Measurements from ENCODE around the gene ARGLU1. TPM values are rescaled to one million over a fixed set of nuclear protein-coding genes. Genes with fewer than 3 reads are reported as not detected.

Gene ARGLU1
- 32.4 TPM for total RNA-seq

- H3K27me3 ChIP-seq (ENCODE audit: control insufficient read depth in 3 of 3, insufficient read depth in 3 of 3, low read length in 3 of 3) = no peaks in the 10 kb centered on the region
- H3K36me3 ChIP-seq (ENCODE audit: control insufficient read depth in 3 of 3, insufficient read depth in 3 of 3, low read length in 3 of 3) = no peaks in the 10 kb centered on the region
- peak within 1 kb of the TSS; percentile 90 to 97 (median 96) for H3K9ac ChIP-seq (ENCODE audit: low read depth in 1 of 3, low read length in 3 of 3)
- H3K27ac ChIP-seq (ENCODE audit: low read depth, low read length) = peak within 1 kb of the TSS; percentile 94
- H3K9me3 ChIP-seq (ENCODE audit: control insufficient read depth in 3 of 3, low read length in 3 of 3) = no peaks in the 10 kb centered on the region
- peaks cover 26 to 36% (median 29%) of the 10 kb centered on the region in 3 donors for H3K4me1 ChIP-seq (ENCODE audit: control insufficient read depth in 3 of 3, insufficient read depth in 3 of 3, low read length in 3 of 3)
- H3K4me3 ChIP-seq (ENCODE audit: low read length in 3 of 3) = peak within 1 kb of the TSS; percentile 88 to 96 (median 95)
These were observed at the start of gene ARGLU1 for GRCh38 chr13:106567474-106568298. TSS of gene ARGLU1 (minus strand) at chr13:106568137. CDS start at chr13:106567919, 218 bp downstream.

GRCh38 chr13:106617561-106617960 is 49.6 kb upstream of the ARGLU1 start:
- Histone ChIP-seq H3K9me3 (ENCODE audit: control insufficient read depth in 3 of 3, low read length in 3 of 3) (no peaks in the 10 kb centered on the region), H3K27me3 (ENCODE audit: control insufficient read depth in 3 of 3, insufficient read depth in 3 of 3, low read length in 3 of 3) (peaks cover 0 to 2% (median 0%) of the 10 kb centered on the region in 3 donors), H3K4me3 (ENCODE audit: low read length in 3 of 3) (no peak overlapping the region), H3K27ac (ENCODE audit: low read depth, low read length) (no peak overlapping the region), H3K36me3 (ENCODE audit: control insufficient read depth in 3 of 3, insufficient read depth in 3 of 3, low read length in 3 of 3) (no peaks in the 10 kb centered on the region), H3K4me1 (ENCODE audit: control insufficient read depth in 3 of 3, insufficient read depth in 3 of 3, low read length in 3 of 3) (peaks cover 0 to 5% (median 4%) of the 10 kb centered on the region in 3 donors), H3K9ac (ENCODE audit: low read depth in 1 of 3, low read length in 3 of 3) (no peak overlapping the region)

- Histone ChIP-seq H3K36me3 (ENCODE audit: control insufficient read depth in 3 of 3, insufficient read depth in 3 of 3, low read length in 3 of 3) (no peaks in the 10 kb centered on the region), H3K4me3 (ENCODE audit: low read length in 3 of 3) (no peak overlapping the region), H3K4me1 (ENCODE audit: control insufficient read depth in 3 of 3, insufficient read depth in 3 of 3, low read length in 3 of 3) (peaks cover 0 to 5% (median 4%) of the 10 kb centered on the region in 3 donors), H3K9me3 (ENCODE audit: control insufficient read depth in 3 of 3, low read length in 3 of 3) (no peaks in the 10 kb centered on the region), H3K27me3 (ENCODE audit: control insufficient read depth in 3 of 3, insufficient read depth in 3 of 3, low read length in 3 of 3) (no peaks in the 10 kb centered on the region), H3K27ac (ENCODE audit: low read depth, low read length) (no peak overlapping the region), H3K9ac (ENCODE audit: low read depth in 1 of 3, low read length in 3 of 3) (no peak overlapping the region)
These were observed 48.8 kb upstream of the ARGLU1 start for GRCh38 chr13:106616729-106617128.

- no peaks in the 10 kb centered on the region for H3K9me3 ChIP-seq (ENCODE audit: control insufficient read depth in 3 of 3, low read length in 3 of 3)
- H3K9ac ChIP-seq (ENCODE audit: low read depth in 1 of 3, low read length in 3 of 3) = no peak overlapping the region
- peaks cover 0 to 5% (median 4%) of the 10 kb centered on the region in 3 donors for H3K4me1 ChIP-seq (ENCODE audit: control insufficient read depth in 3 of 3, insufficient read depth in 3 of 3, low read length in 3 of 3)
- H3K36me3 ChIP-seq (ENCODE audit: control insufficient read depth in 3 of 3, insufficient read depth in 3 of 3, low read length in 3 of 3) = no peaks in the 10 kb centered on the region
- H3K27ac ChIP-seq (ENCODE audit: low read depth, low read length) = no peak overlapping the region
- no peak overlapping the region for H3K4me3 ChIP-seq (ENCODE audit: low read length in 3 of 3)
- no peaks in the 10 kb centered on the region for H3K27me3 ChIP-seq (ENCODE audit: control insufficient read depth in 3 of 3, insufficient read depth in 3 of 3, low read length in 3 of 3)
These were observed 46.9 kb upstream of the ARGLU1 start for GRCh38 chr13:106614874-106615273.

- Histone ChIP-seq H3K27ac (ENCODE audit: low read depth, low read length) (no peak overlapping the region), H3K36me3 (ENCODE audit: control insufficient read depth in 3 of 3, insufficient read depth in 3 of 3, low read length in 3 of 3) (no peaks in the 10 kb centered on the region), H3K9ac (ENCODE audit: low read depth in 1 of 3, low read length in 3 of 3) (no peak overlapping the region), H3K9me3 (ENCODE audit: control insufficient read depth in 3 of 3, low read length in 3 of 3) (no peaks in the 10 kb centered on the region), H3K27me3 (ENCODE audit: control insufficient read depth in 3 of 3, insufficient read depth in 3 of 3, low read length in 3 of 3) (no peaks in the 10 kb centered on the region), H3K4me1 (ENCODE audit: control insufficient read depth in 3 of 3, insufficient read depth in 3 of 3, low read length in 3 of 3) (no peaks in the 10 kb centered on the region), H3K4me3 (ENCODE audit: low read length in 3 of 3) (no peak overlapping the region)
These were observed 44.8 kb upstream of the ARGLU1 start for GRCh38 chr13:106612688-106613087.

GRCh38 chr13:106610486-106610885 is 42.5 kb upstream of the ARGLU1 start:
- H3K36me3 ChIP-seq (ENCODE audit: control insufficient read depth in 3 of 3, insufficient read depth in 3 of 3, low read length in 3 of 3) = no peaks in the 10 kb centered on the region

GRCh38 chr13:106609116-106609515 is 41.2 kb upstream of the ARGLU1 start:
- H3K4me3 ChIP-seq (ENCODE audit: low read length in 3 of 3) = no peak overlapping the region
- no peaks in the 10 kb centered on the region for H3K9me3 ChIP-seq (ENCODE audit: control insufficient read depth in 3 of 3, low read length in 3 of 3)

More at GRCh38 chr13:106610486-106610885, 42.5 kb upstream of the ARGLU1 start:
- no peaks in the 10 kb centered on the region for H3K27me3 ChIP-seq (ENCODE audit: control insufficient read depth in 3 of 3, insufficient read depth in 3 of 3, low read length in 3 of 3)
- H3K4me1 ChIP-seq (ENCODE audit: control insufficient read depth in 3 of 3, insufficient read depth in 3 of 3, low read length in 3 of 3) = no peaks in the 10 kb centered on the region
- H3K9me3 ChIP-seq (ENCODE audit: control insufficient read depth in 3 of 3, low read length in 3 of 3) = no peaks in the 10 kb centered on the region
- no peak overlapping the region for H3K4me3 ChIP-seq (ENCODE audit: low read length in 3 of 3)
- H3K9ac ChIP-seq (ENCODE audit: low read depth in 1 of 3, low read length in 3 of 3) = no peak overlapping the region
- no peak overlapping the region for H3K27ac ChIP-seq (ENCODE audit: low read depth, low read length)

GRCh38 chr13:106603546-106603945 is 35.6 kb upstream of the ARGLU1 start:
- H3K9ac ChIP-seq (ENCODE audit: low read depth in 1 of 3, low read length in 3 of 3) = no peak overlapping the region
- no peak overlapping the region for H3K4me3 ChIP-seq (ENCODE audit: low read length in 3 of 3)
- H3K27me3 ChIP-seq (ENCODE audit: control insufficient read depth in 3 of 3, insufficient read depth in 3 of 3, low read length in 3 of 3) = no peaks in the 10 kb centered on the region
- no peaks in the 10 kb centered on the region for H3K4me1 ChIP-seq (ENCODE audit: control insufficient read depth in 3 of 3, insufficient read depth in 3 of 3, low read length in 3 of 3)
- H3K36me3 ChIP-seq (ENCODE audit: control insufficient read depth in 3 of 3, insufficient read depth in 3 of 3, low read length in 3 of 3) = no peaks in the 10 kb centered on the region
- H3K27ac ChIP-seq (ENCODE audit: low read depth, low read length) = no peak overlapping the region
- H3K9me3 ChIP-seq (ENCODE audit: control insufficient read depth in 3 of 3, low read length in 3 of 3) = no peaks in the 10 kb centered on the region

More at GRCh38 chr13:106609116-106609515, 41.2 kb upstream of the ARGLU1 start:
- no peak overlapping the region for H3K9ac ChIP-seq (ENCODE audit: low read depth in 1 of 3, low read length in 3 of 3)
- H3K4me1 ChIP-seq (ENCODE audit: control insufficient read depth in 3 of 3, insufficient read depth in 3 of 3, low read length in 3 of 3) = no peaks in the 10 kb centered on the region
- no peaks in the 10 kb centered on the region for H3K27me3 ChIP-seq (ENCODE audit: control insufficient read depth in 3 of 3, insufficient read depth in 3 of 3, low read length in 3 of 3)
- no peaks in the 10 kb centered on the region for H3K36me3 ChIP-seq (ENCODE audit: control insufficient read depth in 3 of 3, insufficient read depth in 3 of 3, low read length in 3 of 3)
- no peak overlapping the region for H3K27ac ChIP-seq (ENCODE audit: low read depth, low read length)

GRCh38 chr13:106602178-106602577 is 34.2 kb upstream of the ARGLU1 start:
- peaks cover 0 to 2% (median 0%) of the 10 kb centered on the region in 3 donors for H3K4me1 ChIP-seq (ENCODE audit: control insufficient read depth in 3 of 3, insufficient read depth in 3 of 3, low read length in 3 of 3)
- no peak overlapping the region for H3K27ac ChIP-seq (ENCODE audit: low read depth, low read length)
- H3K27me3 ChIP-seq (ENCODE audit: control insufficient read depth in 3 of 3, insufficient read depth in 3 of 3, low read length in 3 of 3) = no peaks in the 10 kb centered on the region
- H3K9me3 ChIP-seq (ENCODE audit: control insufficient read depth in 3 of 3, low read length in 3 of 3) = no peaks in the 10 kb centered on the region
- H3K36me3 ChIP-seq (ENCODE audit: control insufficient read depth in 3 of 3, insufficient read depth in 3 of 3, low read length in 3 of 3) = no peaks in the 10 kb centered on the region
- H3K9ac ChIP-seq (ENCODE audit: low read depth in 1 of 3, low read length in 3 of 3) = no peak overlapping the region
- H3K4me3 ChIP-seq (ENCODE audit: low read length in 3 of 3) = no peak overlapping the region

GRCh38 chr13:106601489-106601888 is 33.6 kb upstream of the ARGLU1 start:
- Histone ChIP-seq H3K27ac (ENCODE audit: low read depth, low read length) (no peak overlapping the region), H3K4me1 (ENCODE audit: control insufficient read depth in 3 of 3, insufficient read depth in 3 of 3, low read length in 3 of 3) (peaks cover 0 to 2% (median 0%) of the 10 kb centered on the region in 3 donors), H3K9me3 (ENCODE audit: control insufficient read depth in 3 of 3, low read length in 3 of 3) (no peaks in the 10 kb centered on the region), H3K9ac (ENCODE audit: low read depth in 1 of 3, low read length in 3 of 3) (no peak overlapping the region), H3K36me3 (ENCODE audit: control insufficient read depth in 3 of 3, insufficient read depth in 3 of 3, low read length in 3 of 3) (no peaks in the 10 kb centered on the region), H3K4me3 (ENCODE audit: low read length in 3 of 3) (no peak overlapping the region), H3K27me3 (ENCODE audit: control insufficient read depth in 3 of 3, insufficient read depth in 3 of 3, low read length in 3 of 3) (no peaks in the 10 kb centered on the region)
